ENCODE data around the gene TNFRSF1B.

Gene TNFRSF1B

GRCh38 chr1:12255913-12256312, 89.1 kb downstream of the TNFRSF1B start:
- Histone ChIP-seq H3K9ac (ENCODE audit: low read length) (no peak overlapping the region), H3K27ac (ENCODE audit: low read depth, low read length) (no peak overlapping the region), H3K4me3 (ENCODE audit: low read depth, low read length) (no peak overlapping the region), H3K27me3 (ENCODE audit: control insufficient read depth, insufficient read depth, low read length) (no peaks in the 10 kb centered on the region), H3K36me3 (ENCODE audit: control insufficient read depth, insufficient read depth, low read length) (peaks cover 68% of the 10 kb centered on the region), H3K4me1 (ENCODE audit: control insufficient read depth, insufficient read depth, low read length) (no peaks in the 10 kb centered on the region), H3K9me3 (ENCODE audit: control insufficient read depth, insufficient read depth, low read depth, low read length) (no peaks in the 10 kb centered on the region)

GRCh38 chr1:12258272-12258671, 91.5 kb downstream of the TNFRSF1B start:
- H3K27ac ChIP-seq (ENCODE audit: low read depth, low read length) = no peak overlapping the region
- no peak overlapping the region for H3K4me3 ChIP-seq (ENCODE audit: low read depth, low read length)
- no peak overlapping the region for H3K9ac ChIP-seq (ENCODE audit: low read length)
- peaks cover 75% of the 10 kb centered on the region for H3K36me3 ChIP-seq (ENCODE audit: control insufficient read depth, insufficient read depth, low read length)
- H3K27me3 ChIP-seq (ENCODE audit: control insufficient read depth, insufficient read depth, low read length) = no peaks in the 10 kb centered on the region
- H3K9me3 ChIP-seq (ENCODE audit: control insufficient read depth, insufficient read depth, low read depth, low read length) = no peaks in the 10 kb centered on the region
- H3K4me1 ChIP-seq (ENCODE audit: control insufficient read depth, insufficient read depth, low read length) = no peaks in the 10 kb centered on the region

Data from HUES6 (cell line).